ENCODE measurements around the gene RHEBL1. TPM values are rescaled to one million over a fixed set of nuclear protein-coding genes. Genes with fewer than 3 reads are reported as not detected.

The RHEBL1 gene
- total RNA-seq, 1 experiment from 2014 or later = 9.0 TPM

- ChIA-PET POLR2A (interaction anchor here (0.9 kb wide), 1 partner anchor 130 kb away, joined by 3 read pairs; no protein-coding TSS in a partner anchor), CTCF (interaction anchor here (0.7 to 3.2 kb wide), 10 partner anchors 10 to 273 kb away, joined by 3 to 23 read pairs (median 4); no protein-coding TSS in a partner anchor)
- ATAC-seq (no peak), DNase-seq (ENCODE audit: low spot score) (no peak)
- Mint-ChIP-seq H3K9me3 (no peaks in the 10 kb centered on the region), H3K36me3 (peaks cover 23% of the 10 kb centered on the region), H3K27me3 (ENCODE audit: low read depth) (no peaks in the 10 kb centered on the region), H3K4me3 (peak overlapping the region; percentile 96), H3K27ac (peak overlapping the region; percentile 74; the same call in 1 of the 2 replicates), H3K4me1 (peaks cover 43% of the 10 kb centered on the region)
- TF ChIP-seq ZNF416 (CRISPR knock-in tag; IDR thresholded peaks at IDR 0.05) (no peak), ZNF219 (CRISPR knock-in tag; IDR thresholded peaks at IDR 0.05; ENCODE audit: borderline replicate concordance) (no peak), HMGXB4 (CRISPR knock-in tag; IDR thresholded peaks at IDR 0.05) (no peak), ZNF232 (CRISPR knock-in tag; IDR thresholded peaks at IDR 0.05) (no peak), TP53 (CRISPR knock-in tag; IDR thresholded peaks at IDR 0.05) (no peak), ATF6 (CRISPR knock-in tag; IDR thresholded peaks at IDR 0.05) (no peak), ZNF532 (CRISPR knock-in tag; IDR thresholded peaks at IDR 0.05; ENCODE audit: borderline replicate concordance) (no peak), MAX (CRISPR knock-in tag; IDR thresholded peaks at IDR 0.05) (no peak), FOXJ3 (CRISPR knock-in tag; IDR thresholded peaks at IDR 0.05; ENCODE audit: borderline replicate concordance) (no peak), NR3C1 (CRISPR knock-in tag; conservative IDR thresholded peaks at IDR 0.05; ENCODE audit: low read depth) (no peak), AR (CRISPR knock-in tag; IDR thresholded peaks at IDR 0.05) (no peak), MLX (CRISPR knock-in tag; IDR thresholded peaks at IDR 0.05) (no peak), ETV6 (CRISPR knock-in tag; IDR thresholded peaks at IDR 0.05) (no peak), ZBTB21 (CRISPR knock-in tag; IDR thresholded peaks at IDR 0.05; ENCODE audit: borderline replicate concordance) (no peak), PRDM15 (CRISPR knock-in tag; IDR thresholded peaks at IDR 0.05) (no peak)
Observed at GRCh38 chr12:49058366-49059044, 11.3 kb downstream of the RHEBL1 start.
